SU-DHL-6 (cell line): ENCODE measurements around the gene ATP8A1.

Experiments
- H2AFZ ChIP-seq: fragments of 200-600 bp; sonication (generic); 2 replicates; pipeline ENCODE4 v1.6.1; 2014; ENCODE audit warnings: low read depth, mild to moderate bottlenecking, moderate library complexity, mixed read lengths, antibody characterized with exemption, low read length; ENCODE audit not compliant: severe bottlenecking
- H3F3A ChIP-seq: fragments of 200-600 bp; shearing (Covaris generic); 2 replicates; pipeline ENCODE4 v1.6.0; 2016; ENCODE audit warnings: antibody characterized with exemption, mild to moderate bottlenecking; ENCODE audit not compliant: insufficient read depth
- H3K27ac ChIP-seq: fragments of 200-600 bp; sonication (generic); 2 replicates; pipeline ENCODE4 v1.5.1; 2016; ENCODE audit warnings: low read depth, mild to moderate bottlenecking, low read length, moderate library complexity, mixed read lengths
- H3K27me3 ChIP-seq: fragments of 200-600 bp; sonication (generic), shearing (Covaris generic); 2 replicates; pipeline ENCODE4 v1.6.0; 2014; ENCODE audit warnings: mild to moderate bottlenecking, low read length
- H3K36me3 ChIP-seq: fragments of 200-600 bp; sonication (generic); 2 replicates; pipeline ENCODE4 v1.6.1; 2014; ENCODE audit warnings: mild to moderate bottlenecking, low read length, mixed read lengths
- H3K4me2 ChIP-seq: fragments of 300-600, 200-600 bp; shearing (Covaris generic), sonication (generic); 2 replicates; pipeline ENCODE4 v1.6.0; 2014; ENCODE audit warnings: low read length, low read depth, mild to moderate bottlenecking; ENCODE audit not compliant: poor library complexity, severe bottlenecking
- H3K4me3 ChIP-seq: fragments of 200-600 bp; sonication (generic); 2 replicates; pipeline ENCODE4 v1.5.1; 2014; ENCODE audit warnings: antibody characterized with exemption, low read length, mild to moderate bottlenecking, mixed read lengths; ENCODE audit not compliant: insufficient read depth, poor library complexity, severe bottlenecking
- H3K79me2 ChIP-seq: fragments of 200-600 bp; sonication (generic); 2 replicates; pipeline ENCODE4 v1.6.1; 2014; ENCODE audit warnings: mild to moderate bottlenecking, low read length, moderate library complexity; ENCODE audit not compliant: insufficient read depth
- H3K9ac ChIP-seq: fragments of 200-600 bp; sonication (generic); 2 replicates; pipeline ENCODE4 v1.7.0; 2014; ENCODE audit warnings: mild to moderate bottlenecking, low read length
- H3K9me2 ChIP-seq: fragments of 200-600 bp; sonication (generic); replicated peaks from 2 replicates; pipeline ENCODE4 v1.6.1; 2014; ENCODE audit warnings: low read length; ENCODE audit not compliant: insufficient read depth
- H3K9me3 ChIP-seq: fragments of 200-600 bp; sonication (generic); 2 replicates; pipeline ENCODE4 v1.6.1; 2014; ENCODE audit warnings: low read length, mixed read lengths; ENCODE audit not compliant: insufficient read depth
- H4K20me1 ChIP-seq: fragments of 200-600 bp; sonication (generic); 2 replicates; pipeline ENCODE4 v1.6.1; 2014; ENCODE audit warnings: low read depth, mild to moderate bottlenecking, antibody characterized with exemption, low read length, moderate library complexity, mixed read lengths
- CTCF ChIP-seq: fragments of 200-600 bp; sonication (generic); IDR thresholded peaks from one replicate; pipeline ENCODE4 v1.5.1; 2017; ENCODE audit warnings: antibody characterized with exemption, mild to moderate bottlenecking, low read length, moderate library complexity; ENCODE audit not compliant: insufficient read depth, poor library complexity, severe bottlenecking
- EZH2phosphoT487 ChIP-seq: fragments of 200-600 bp; sonication (generic), shearing (Covaris generic); conservative IDR thresholded peaks from 2 replicates; pipeline ENCODE4 v1.6.1; 2018; ENCODE audit warnings: mild to moderate bottlenecking, antibody characterized with exemption, low read length, moderate library complexity, mixed read lengths

The ATP8A1 gene

GRCh38 chr4:42642845-42643615, 13.9 kb downstream of the ATP8A1 start:
- H3K36me3 ChIP-seq = no peaks in the 10 kb centered on the region
- no peaks in the 10 kb centered on the region for H3K9me3 ChIP-seq
- no peak overlapping the region for H2AFZ ChIP-seq
- peak overlapping the region; percentile 77 for H3K27ac ChIP-seq
- H3K4me3 ChIP-seq = no peak overlapping the region
- peaks cover 19% of the 10 kb centered on the region for H3F3A ChIP-seq
- no peaks in the 10 kb centered on the region for H3K27me3 ChIP-seq
- H3K9me2 ChIP-seq = no peaks in the 10 kb centered on the region
- peaks cover 85% of the 10 kb centered on the region for H3K79me2 ChIP-seq
- TF ChIP-seq CTCF (no peak), EZH2phosphoT487 (no peak)
- peak overlapping the region; percentile 35 for H3K9ac ChIP-seq
- H4K20me1 ChIP-seq = no peaks in the 10 kb centered on the region
- H3K4me2 ChIP-seq = peak overlapping the region; percentile 59

GRCh38 chr4:42642101-42642797, 14.7 kb downstream of the ATP8A1 start:
- no peaks in the 10 kb centered on the region for H3K9me3 ChIP-seq
- H3K79me2 ChIP-seq = peaks cover 87% of the 10 kb centered on the region
- no peak overlapping the region for H2AFZ ChIP-seq
- H3K9me2 ChIP-seq = no peaks in the 10 kb centered on the region
- no peaks in the 10 kb centered on the region for H3K36me3 ChIP-seq
- TF ChIP-seq CTCF (no peak), EZH2phosphoT487 (no peak)
- no peaks in the 10 kb centered on the region for H3K27me3 ChIP-seq
- H4K20me1 ChIP-seq = no peaks in the 10 kb centered on the region
- no peak overlapping the region for H3K4me3 ChIP-seq
- H3K4me2 ChIP-seq = peak overlapping the region; percentile 59
- 0 out of 2 replicates have a peak overlapping the region, but pooled peaks have one; percentile 35 for H3K9ac ChIP-seq
- peak overlapping the region; percentile 77 for H3K27ac ChIP-seq
- peaks cover 14% of the 10 kb centered on the region for H3F3A ChIP-seq

GRCh38 chr4:42641656-42642055, 15.2 kb downstream of the ATP8A1 start:
- H3K4me2 ChIP-seq = peak overlapping the region; percentile 59
- H3F3A ChIP-seq = peaks cover 14% of the 10 kb centered on the region
- H3K27me3 ChIP-seq = no peaks in the 10 kb centered on the region
- H3K4me3 ChIP-seq = no peak overlapping the region
- no peak overlapping the region for H2AFZ ChIP-seq
- H3K27ac ChIP-seq = peak overlapping the region; percentile 77
- no peaks in the 10 kb centered on the region for H3K9me3 ChIP-seq
- no peak for TF ChIP-seq EZH2phosphoT487
- TF ChIP-seq CTCF = no peak
- no peaks in the 10 kb centered on the region for H4K20me1 ChIP-seq
- no peak overlapping the region for H3K9ac ChIP-seq
- no peaks in the 10 kb centered on the region for H3K36me3 ChIP-seq
- no peaks in the 10 kb centered on the region for H3K9me2 ChIP-seq
- H3K79me2 ChIP-seq = peaks cover 88% of the 10 kb centered on the region
